NCI-H774 (cell line): ENCODE results near the gene DMRTC2.

ENCODE experiments used
- DNase-seq: peaks from one replicate; lab custom pipeline; 2025; lab: John Stamatoyannopoulos, UW

DMRTC2 gene

DNA sequence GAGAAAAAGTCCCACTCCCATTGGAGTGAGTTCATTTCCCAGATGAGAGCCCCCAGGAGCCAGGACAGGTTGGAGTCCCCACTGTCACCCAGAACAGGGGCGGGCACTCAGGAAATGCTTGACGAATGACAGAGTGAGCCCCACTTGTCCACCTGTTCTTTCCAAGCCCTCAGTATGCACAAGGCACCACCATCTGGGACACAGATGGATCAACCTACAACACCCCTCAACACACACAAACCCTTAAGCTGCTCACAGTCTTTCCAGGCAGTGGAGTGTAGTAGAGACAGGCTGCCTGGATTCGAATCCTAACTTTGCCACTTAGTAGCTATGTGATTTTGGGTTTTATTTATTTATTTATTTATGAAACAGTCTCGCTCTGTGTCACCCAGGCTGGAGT lies 46.1 kb downstream of the DMRTC2 start:
- DNase-seq, result no peak

- DNase-seq, result no peak
Observed at GRCh38 chr19:41892173-41892902, 47.5 kb downstream of the DMRTC2 start.

DNA sequence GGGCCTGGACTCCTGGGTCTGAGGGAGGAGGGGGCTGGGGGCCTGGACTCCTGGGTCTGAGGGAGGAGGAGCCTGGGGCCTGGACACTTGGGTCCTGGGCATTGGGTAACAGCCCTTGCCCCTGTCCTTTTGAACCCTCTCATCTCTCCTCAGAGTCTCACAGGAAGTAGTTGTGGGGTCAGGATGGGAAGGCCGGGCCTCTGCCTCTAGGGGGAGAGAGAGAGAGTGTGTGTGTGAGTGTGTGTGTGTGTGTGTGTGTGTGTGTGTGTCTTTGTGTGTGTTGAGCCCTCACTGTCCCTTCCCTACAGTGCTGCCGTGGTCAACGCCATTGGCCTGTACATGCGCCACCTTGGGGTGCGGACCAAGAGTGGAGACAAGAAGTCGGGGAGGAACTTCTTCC lies 49.1 kb downstream of the DMRTC2 start:
- DNase-seq, result no peak

- DNase-seq, result no peak
Observed at GRCh38 chr19:41894350-41894749, 49.5 kb downstream of the DMRTC2 start.

DNA sequence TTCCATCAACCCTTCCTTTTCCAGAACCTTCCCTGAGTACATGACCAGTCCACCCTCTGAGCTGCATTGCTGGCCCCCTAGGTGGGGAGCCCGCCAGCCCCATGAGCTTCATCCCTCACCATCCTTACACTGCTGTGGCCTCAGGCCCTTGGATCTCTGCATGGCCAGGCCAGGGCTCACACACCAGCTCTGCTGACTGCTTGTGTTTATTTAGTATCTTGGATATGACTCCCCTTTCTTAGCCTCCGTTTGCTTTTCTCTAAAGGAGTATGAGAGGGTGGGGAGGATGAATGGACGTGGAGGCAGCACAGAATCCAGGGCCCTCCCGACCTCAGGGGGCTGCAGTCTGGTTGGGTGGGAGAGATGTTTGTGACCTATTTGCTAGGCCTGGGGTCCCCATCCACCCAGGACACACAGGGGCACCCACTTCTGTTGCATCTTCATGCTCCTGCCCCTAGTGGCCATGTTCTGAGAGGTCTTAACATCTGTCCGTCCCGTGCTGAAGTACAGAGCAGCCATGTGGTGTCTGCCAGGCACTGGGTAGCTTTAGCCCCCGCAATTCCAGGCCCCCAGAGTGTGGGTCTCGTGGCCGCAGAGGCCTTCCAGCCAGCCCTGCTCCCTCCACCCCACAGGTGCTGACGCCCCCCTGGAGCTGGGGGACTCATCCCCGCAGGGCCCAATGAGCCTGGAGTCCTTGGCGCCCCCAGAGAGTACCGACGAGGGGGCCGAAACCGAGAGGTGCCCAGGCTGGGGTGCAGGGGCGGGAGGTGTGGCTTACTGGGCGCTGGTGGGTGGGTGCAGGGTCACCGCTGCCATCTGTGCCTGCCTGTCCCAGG lies 51.1 kb downstream of the DMRTC2 start:
- DNase-seq, result no peak

DNA sequence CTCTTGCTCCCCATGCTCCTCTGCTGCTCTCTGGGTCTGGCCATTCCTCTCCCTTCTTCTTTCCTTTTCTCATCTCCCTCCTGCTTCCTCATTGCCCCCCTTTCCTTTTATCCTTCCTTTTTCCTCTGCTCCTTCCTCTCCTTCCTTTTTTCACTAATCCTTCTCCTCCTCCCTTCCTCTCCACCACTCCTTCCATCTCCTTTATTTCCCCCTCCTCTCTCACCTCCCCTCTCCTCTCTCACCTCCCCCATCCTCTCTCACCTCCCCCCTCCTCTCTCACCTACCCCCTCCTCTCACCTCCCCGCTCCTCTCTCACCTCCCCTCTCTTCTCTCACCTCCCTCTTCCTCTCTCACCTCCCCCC lies 51.7 kb downstream of the DMRTC2 start:
- DNase-seq, result no peak

DNA sequence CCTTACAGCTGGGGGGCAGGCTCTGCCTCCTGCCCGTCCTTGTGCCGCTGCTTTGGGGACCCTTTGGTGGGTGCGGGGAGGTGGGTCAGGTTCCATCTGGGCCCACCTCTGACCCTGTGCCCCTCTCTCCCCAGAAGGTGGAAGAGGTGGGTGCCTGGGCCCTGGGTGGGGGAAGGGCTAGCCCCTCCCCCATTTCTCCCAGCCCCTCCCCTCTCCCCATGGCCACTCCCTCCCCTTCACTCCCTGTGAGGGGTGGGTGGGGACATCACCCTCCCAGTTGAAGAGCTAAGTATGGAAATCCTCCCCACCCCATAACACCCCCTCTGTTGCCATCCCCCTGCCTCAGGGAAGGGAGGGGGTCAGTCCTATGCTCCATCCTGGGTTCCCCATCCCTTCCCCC lies 52.3 kb downstream of the DMRTC2 start:
- no peak for DNase-seq

GRCh38 chr19:41897820-41898219 lies 53.0 kb downstream of the DMRTC2 start:
- DNase-seq, result no peak

DNA sequence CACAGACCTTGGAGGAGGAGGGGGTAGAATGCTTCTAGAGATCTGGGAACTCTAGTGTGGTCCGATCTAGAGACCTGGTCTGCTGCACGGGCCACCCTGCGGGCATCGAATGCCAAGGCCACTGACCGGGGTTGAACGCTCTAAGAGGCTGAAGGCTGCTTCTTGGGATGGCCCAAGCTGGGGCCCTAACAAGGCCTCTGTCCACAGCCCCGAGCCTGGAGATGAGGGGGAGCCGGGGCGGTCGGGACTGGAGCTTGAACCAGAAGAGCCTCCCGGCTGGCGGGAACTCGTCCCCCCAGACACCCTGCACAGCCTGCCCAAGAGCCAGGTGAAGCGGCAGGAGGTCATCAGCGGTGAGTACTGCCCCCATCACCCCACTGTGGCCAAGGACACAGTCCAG lies 53.4 kb downstream of the DMRTC2 start:
- DNase-seq, result no peak
